Cardiac muscle cell (in vitro differentiated cells and primary cell): Measurements from ENCODE around the gene PHAF1. TPM values are rescaled to one million over a fixed set of nuclear protein-coding genes. Genes with fewer than 3 reads are reported as not detected.

Experiments
- DNase-seq, 2 donors: peaks; one replicate each; pipeline versions ENCODE4 v3.0.0 to v3.0.0-alpha.2; 2010 to 2017; ENCODE audit warnings: low read depth in 1 of 2, low spot score in 1 of 2
- H3K27ac ChIP-seq: fragments of 200-600 bp; sonication (generic); 2 replicates; pipeline ENCODE4 v1.5.1; 2016
- H3K27me3 ChIP-seq: fragments of 200-600 bp; sonication (generic); 2 replicates; pipeline ENCODE4 v1.6.0; 2016; ENCODE audit warnings: control low read depth
- H3K36me3 ChIP-seq: fragments of 200-600 bp; sonication (generic); 2 replicates; pipeline ENCODE4 v1.5.1; 2016; ENCODE audit warnings: control low read depth
- H3K4me1 ChIP-seq: fragments of 200-600 bp; sonication (generic); 2 replicates; pipeline ENCODE4 v1.8.1; 2017; ENCODE audit warnings: low read depth, mild to moderate bottlenecking, mixed run types
- H3K4me3 ChIP-seq: fragments of 200-600 bp; sonication (generic); 2 replicates; pipeline ENCODE4 v1.5.1; 2016; ENCODE audit warnings: mild to moderate bottlenecking
- H3K9me3 ChIP-seq: fragments of 200-600 bp; sonication (generic); 2 replicates; pipeline ENCODE4 v1.5.1; 2017; ENCODE audit warnings: low read depth, mild to moderate bottlenecking, control low read depth
- CTCF ChIP-seq: IDR thresholded peaks from 2 replicates; pipeline ENCODE4 v1.5.1; 2012; ENCODE audit warnings: low read depth, mild to moderate bottlenecking, low read length
- polyA plus RNA-seq: library from polyadenylated mRNA; unstranded; fragments of >200 nt; fragmentation: Nextera tagmentation; extraction: Ambion mirVana; gene quantifications from 2 replicates; pipeline ENCODE4 v1.2.1, GENCODE V29; 2016
- total RNA-seq: library from RNA; depleted of rRNA; stranded (reverse); fragments of >200 nt; gene quantifications from 2 replicates; pipeline ENCODE4 v1.2.3, GENCODE V29; 2016

PHAF1 gene
- total and polyA plus RNA-seq, 2 experiments from 2014 or later, result 10.3 to 18.1 TPM

- TF ChIP-seq CTCF, result no peak
- Histone ChIP-seq H3K4me1 (peaks cover 7% of the 10 kb centered on the region), H3K36me3 (peaks cover 34% of the 10 kb centered on the region), H3K27me3 (no peaks in the 10 kb centered on the region), H3K9me3 (no peaks in the 10 kb centered on the region), H3K4me3 (no peak overlapping the region), H3K27ac (no peak overlapping the region)
- no peak for DNase-seq
These were observed 84.5 kb downstream of the PHAF1 start for GRCh38 chr16:67194260-67194659.

- Histone ChIP-seq H3K27ac (no peak overlapping the region), H3K4me1 (peaks cover 7% of the 10 kb centered on the region), H3K36me3 (peaks cover 34% of the 10 kb centered on the region), H3K4me3 (no peak overlapping the region), H3K27me3 (no peaks in the 10 kb centered on the region), H3K9me3 (no peaks in the 10 kb centered on the region)
- no peak for DNase-seq
- TF ChIP-seq CTCF, result no peak
These were observed 85.9 kb downstream of the PHAF1 start for GRCh38 chr16:67195676-67196075.

GRCh38 chr16:67196881-67197280 is 87.1 kb downstream of the PHAF1 start:
- Histone ChIP-seq H3K36me3 (peaks cover 34% of the 10 kb centered on the region), H3K27ac (no peak overlapping the region), H3K4me1 (peaks cover 7% of the 10 kb centered on the region), H3K4me3 (no peak overlapping the region), H3K27me3 (no peaks in the 10 kb centered on the region), H3K9me3 (no peaks in the 10 kb centered on the region)
- DNase-seq, result no peak
- TF ChIP-seq CTCF, result no peak

GRCh38 chr16:67197704-67198103 is 88.0 kb downstream of the PHAF1 start:
- Histone ChIP-seq H3K4me1 (peaks cover 6% of the 10 kb centered on the region), H3K36me3 (peaks cover 34% of the 10 kb centered on the region), H3K4me3 (no peak overlapping the region), H3K27me3 (no peaks in the 10 kb centered on the region), H3K9me3 (no peaks in the 10 kb centered on the region), H3K27ac (no peak overlapping the region)
- no peak for DNase-seq
- no peak for TF ChIP-seq CTCF

Other genes starting within 250 kb of the PHAF1 start
- 6.0 and 19.4 TPM in 2 replicates for gene PDP2, start 229.4 kb upstream of the PHAF1 start, total RNA-seq
- gene PDP2, start 229.4 kb upstream of the PHAF1 start, polyA plus RNA-seq, result 4.1 and 7.4 TPM in 2 replicates
- gene CDH16, start 191.1 kb upstream of the PHAF1 start, total RNA-seq, result 0.07 and 4.4 TPM in 2 replicates
- not detected in 2 replicates for gene CDH16, start 191.1 kb upstream of the PHAF1 start, polyA plus RNA-seq
- gene RRAD, start 184.4 kb upstream of the PHAF1 start, total RNA-seq, result 51.6 and 246 TPM in 2 replicates
- 73.8 and 318 TPM in 2 replicates for gene RRAD, start 184.4 kb upstream of the PHAF1 start, polyA plus RNA-seq
- 151 and 184 TPM in 2 replicates for gene CIAO2B, start 175.5 kb upstream of the PHAF1 start, total RNA-seq
- 194 and 242 TPM in 2 replicates for gene CIAO2B, start 175.5 kb upstream of the PHAF1 start, polyA plus RNA-seq
- 67.9 and 84.2 TPM in 2 replicates for gene CES2, start 174.4 kb upstream of the PHAF1 start, total RNA-seq
- 69.1 and 94.3 TPM in 2 replicates for gene CES2, start 174.4 kb upstream of the PHAF1 start, polyA plus RNA-seq
- 6.2 and 12.8 TPM in 2 replicates for gene CES3, start 148.7 kb upstream of the PHAF1 start, total RNA-seq
- gene CES3, start 148.7 kb upstream of the PHAF1 start, polyA plus RNA-seq, result 4.7 and 6.4 TPM in 2 replicates
- gene CES4A, start 121.4 kb upstream of the PHAF1 start, total RNA-seq, result 12.4 and 15.7 TPM in 2 replicates
- gene CES4A, start 121.4 kb upstream of the PHAF1 start, polyA plus RNA-seq, result 14.7 and 19.9 TPM in 2 replicates
- gene CBFB, start 80.8 kb upstream of the PHAF1 start, total RNA-seq, result 94.8 and 197 TPM in 2 replicates
- 66.3 and 78.5 TPM in 2 replicates for gene CBFB, start 80.8 kb upstream of the PHAF1 start, polyA plus RNA-seq
- gene B3GNT9, start 41.1 kb downstream of the PHAF1 start, total RNA-seq, result 28.0 and 34.7 TPM in 2 replicates
- 18.0 and 30.4 TPM in 2 replicates for gene B3GNT9, start 41.1 kb downstream of the PHAF1 start, polyA plus RNA-seq
- gene TRADD, start 50.0 kb downstream of the PHAF1 start, total RNA-seq, result 5.4 and 12.2 TPM in 2 replicates
- 6.7 and 11.9 TPM in 2 replicates for gene TRADD, start 50.0 kb downstream of the PHAF1 start, polyA plus RNA-seq
- 8.7 and 9.0 TPM in 2 replicates for gene FBXL8, start 50.0 kb downstream of the PHAF1 start, total RNA-seq
- gene FBXL8, start 50.0 kb downstream of the PHAF1 start, polyA plus RNA-seq, result 6.8 and 9.3 TPM in 2 replicates
- gene HSF4, start 54.8 kb downstream of the PHAF1 start, total RNA-seq, result 0.63 and 7.9 TPM in 2 replicates
- 1.7 and 2.6 TPM in 2 replicates for gene HSF4, start 54.8 kb downstream of the PHAF1 start, polyA plus RNA-seq
- 33.7 and 40.6 TPM in 2 replicates for gene NOL3, start 60.6 kb downstream of the PHAF1 start, total RNA-seq
- gene NOL3, start 60.6 kb downstream of the PHAF1 start, polyA plus RNA-seq, result 19.4 and 31.1 TPM in 2 replicates
- gene MATCAP1, start 74.0 kb downstream of the PHAF1 start, total RNA-seq, result 57.8 and 78.1 TPM in 2 replicates
- 47.8 and 53.7 TPM in 2 replicates for gene MATCAP1, start 74.0 kb downstream of the PHAF1 start, polyA plus RNA-seq
- 2.9 and 3.7 TPM in 2 replicates for gene EXOC3L1, start 80.2 kb downstream of the PHAF1 start, total RNA-seq
- 2.8 and 4.3 TPM in 2 replicates for gene EXOC3L1, start 80.2 kb downstream of the PHAF1 start, polyA plus RNA-seq
- gene E2F4, start 82.2 kb downstream of the PHAF1 start, total RNA-seq, result 85.2 and 99.4 TPM in 2 replicates
- 66.2 and 68.0 TPM in 2 replicates for gene E2F4, start 82.2 kb downstream of the PHAF1 start, polyA plus RNA-seq
- 0.28 and 1.1 TPM in 2 replicates for gene ELMO3, start 89.2 kb downstream of the PHAF1 start, total RNA-seq
- 0.15 and 0.97 TPM in 2 replicates for gene ELMO3, start 89.2 kb downstream of the PHAF1 start, polyA plus RNA-seq
- gene TMEM208, start 117.2 kb downstream of the PHAF1 start, total RNA-seq, result 29.6 and 30.2 TPM in 2 replicates
- gene TMEM208, start 117.2 kb downstream of the PHAF1 start, polyA plus RNA-seq, result 64.5 and 89.0 TPM in 2 replicates
- gene FHOD1, start 137.5 kb downstream of the PHAF1 start, total RNA-seq, result 12.0 and 17.9 TPM in 2 replicates
- 18.5 and 21.7 TPM in 2 replicates for gene FHOD1, start 137.5 kb downstream of the PHAF1 start, polyA plus RNA-seq
- gene SLC9A5, start 139.0 kb downstream of the PHAF1 start, total RNA-seq, result 1.6 and 4.6 TPM in 2 replicates
- gene SLC9A5, start 139.0 kb downstream of the PHAF1 start, polyA plus RNA-seq, result 4.5 and 8.4 TPM in 2 replicates
- 3.6 and 6.8 TPM in 2 replicates for gene PLEKHG4, start 169.6 kb downstream of the PHAF1 start, total RNA-seq
- 1.0 and 5.2 TPM in 2 replicates for gene PLEKHG4, start 169.6 kb downstream of the PHAF1 start, polyA plus RNA-seq
- gene KCTD19, start 216.8 kb downstream of the PHAF1 start, total RNA-seq, result 0.21 and 1.9 TPM in 2 replicates
- 1.6 TPM in 1 of 2 replicates, not detected in the other for gene KCTD19, start 216.8 kb downstream of the PHAF1 start, polyA plus RNA-seq
- gene LRRC36, start 216.9 kb downstream of the PHAF1 start, total RNA-seq, result 0.11 and 0.45 TPM in 2 replicates
- 0.75 TPM in 1 of 2 replicates, not detected in the other for gene LRRC36, start 216.9 kb downstream of the PHAF1 start, polyA plus RNA-seq